SK-N-MC (cell line): ENCODE results near the gene PGAM1.
A peak's percentile ranks its signal among the peaks of the same experiment; 100 is the strongest.

Experiments
- DNase-seq: peaks from one replicate; pipeline ENCODE4 v3.0.0-alpha.2; 2011; ENCODE audit warnings: low read depth, low spot score
- H3K27ac ChIP-seq: fragments of 200-600 bp; sonication (generic); 2 replicates; pipeline ENCODE4 v1.5.1; 2016; ENCODE audit warnings: mixed run types
- H3K36me3 ChIP-seq: fragments of 200-600 bp; sonication (generic); 2 replicates; pipeline ENCODE4 v1.6.1; 2017; ENCODE audit warnings: antibody characterized with exemption, low read length, mixed read lengths; ENCODE audit not compliant: insufficient read depth
- H3K4me3 ChIP-seq: fragments of 200-600 bp; sonication (generic); 2 replicates; pipeline ENCODE4 v1.5.1; 2016
- H3K9ac ChIP-seq: fragments of 200-600 bp; sonication (generic); 2 replicates; pipeline ENCODE4 v1.8.0; 2017; ENCODE audit warnings: mixed run types, mixed read lengths; ENCODE audit not compliant: insufficient read length
- H3K9me3 ChIP-seq: fragments of 200-600 bp; sonication (generic); 2 replicates; pipeline ENCODE4 v1.6.1; 2017; ENCODE audit warnings: low read depth, mild to moderate bottlenecking, antibody characterized with exemption, low read length, moderate library complexity, mixed read lengths
- EZH2 ChIP-seq: fragments of 200-600 bp; sonication (generic); IDR thresholded peaks from one replicate; pipeline ENCODE4 v1.6.1; 2017; ENCODE audit warnings: antibody characterized with exemption
- FOXP2 ChIP-seq: optimal IDR thresholded peaks from 2 replicates; pipeline ENCODE3; 2011; ENCODE audit warnings: mild to moderate bottlenecking, moderate library complexity; ENCODE audit not compliant: insufficient read depth; ENCODE audit errors: extremely low read length, control extremely low read depth
- POLR2AphosphoS5 ChIP-seq: IDR thresholded peaks from 2 replicates; pipeline ENCODE4 v1.6.1; 2012; ENCODE audit warnings: mild to moderate bottlenecking, low read depth, low read length, borderline replicate concordance

PGAM1 gene

GRCh38 chr10:97426776-97427570, 982 bp downstream of the PGAM1 start:
- Histone ChIP-seq H3K36me3 (peaks cover 27% of the 10 kb centered on the region), H3K9ac (peak overlapping the region; percentile 89), H3K27ac (0 out of 2 replicates have a peak overlapping the region, but pooled peaks have one; percentile 70), H3K4me3 (peak overlapping the region; percentile 82), H3K9me3 (no peaks in the 10 kb centered on the region)
- TF ChIP-seq FOXP2, result no peak
- no peak for TF ChIP-seq EZH2
- TF ChIP-seq POLR2AphosphoS5, result no peak; the same call in 1 of the 2 replicates
- DNase-seq, result no peak

- peak overlapping the region; percentile 89 for H3K9ac ChIP-seq
- H3K27ac ChIP-seq, result peak overlapping the region; percentile 70; the same call in 1 of the 2 replicates
- DNase-seq, result no peak
- H3K4me3 ChIP-seq, result peak overlapping the region; percentile 82
- H3K36me3 ChIP-seq, result peaks cover 29% of the 10 kb centered on the region
- no peaks in the 10 kb centered on the region for H3K9me3 ChIP-seq
- no peak; the same call in 1 of the 2 replicates for TF ChIP-seq POLR2AphosphoS5
- TF ChIP-seq EZH2, result no peak
- TF ChIP-seq FOXP2, result no peak
Observed at GRCh38 chr10:97427571-97428179, 1.7 kb downstream of the PGAM1 start.

- Histone ChIP-seq H3K36me3 (peaks cover 29% of the 10 kb centered on the region), H3K9me3 (no peaks in the 10 kb centered on the region), H3K27ac (peak overlapping the region; percentile 70), H3K9ac (peak overlapping the region; percentile 89), H3K4me3 (peak overlapping the region; percentile 82)
- DNase-seq, result no peak
- TF ChIP-seq EZH2 (no peak), FOXP2 (no peak), POLR2AphosphoS5 (no peak)
Observed at GRCh38 chr10:97428572-97428981, 2.6 kb downstream of the PGAM1 start.

- Histone ChIP-seq H3K9ac (no peak overlapping the region), H3K9me3 (no peaks in the 10 kb centered on the region), H3K36me3 (peaks cover 26% of the 10 kb centered on the region), H3K27ac (no peak overlapping the region), H3K4me3 (no peak overlapping the region)
- no peak for TF ChIP-seq FOXP2
- no peak for TF ChIP-seq EZH2
- TF ChIP-seq POLR2AphosphoS5, result no peak; the same call in 1 of the 2 replicates
- DNase-seq, result no peak
Observed at GRCh38 chr10:97434055-97434454, 8.1 kb downstream of the PGAM1 start.

GRCh38 chr10:97434557-97434956, 8.6 kb downstream of the PGAM1 start:
- Histone ChIP-seq H3K9ac (no peak overlapping the region), H3K9me3 (no peaks in the 10 kb centered on the region), H3K4me3 (no peak overlapping the region), H3K27ac (no peak overlapping the region), H3K36me3 (peaks cover 23% of the 10 kb centered on the region)
- TF ChIP-seq EZH2 (no peak), POLR2AphosphoS5 (peak; percentile 4), FOXP2 (no peak)
- no peak for DNase-seq

GRCh38 chr10:97435211-97435610, 9.2 kb downstream of the PGAM1 start:
- H3K4me3 ChIP-seq, result no peak overlapping the region
- H3K9me3 ChIP-seq, result no peaks in the 10 kb centered on the region
- H3K27ac ChIP-seq, result no peak overlapping the region
- no peak overlapping the region for H3K9ac ChIP-seq
- TF ChIP-seq FOXP2 (no peak), EZH2 (no peak), POLR2AphosphoS5 (0 out of 2 replicates have a peak, but pooled peaks have one; percentile 3)
- peaks cover 16% of the 10 kb centered on the region; the same call in 1 of the 2 replicates for H3K36me3 ChIP-seq
- DNase-seq, result no peak

GRCh38 chr10:97442277-97442676, 16.3 kb downstream of the PGAM1 start:
- no peak for TF ChIP-seq FOXP2
- no peak for TF ChIP-seq EZH2
- no peak for TF ChIP-seq POLR2AphosphoS5
- Histone ChIP-seq H3K9me3 (no peaks in the 10 kb centered on the region), H3K4me3 (no peak overlapping the region), H3K27ac (no peak overlapping the region), H3K36me3 (no peaks in the 10 kb centered on the region; the same call in 1 of the 2 replicates), H3K9ac (no peak overlapping the region)
- DNase-seq, result no peak

GRCh38 chr10:97444212-97444611, 18.2 kb downstream of the PGAM1 start:
- DNase-seq, result no peak
- H3K9ac ChIP-seq, result no peak overlapping the region
- H3K4me3 ChIP-seq, result no peak overlapping the region

More at GRCh38 chr10:97444212-97444611, 18.2 kb downstream of the PGAM1 start:
- no peak overlapping the region for H3K27ac ChIP-seq
- no peaks in the 10 kb centered on the region; the same call in 1 of the 2 replicates for H3K36me3 ChIP-seq
- no peaks in the 10 kb centered on the region for H3K9me3 ChIP-seq
- no peak for TF ChIP-seq POLR2AphosphoS5
